NCI-H69 (cell line): ENCODE results near the gene OSBPL8.
A peak's percentile ranks its signal among the peaks of the same experiment; 100 is the strongest.
"Not testable (repeated sequence)": the region's sequence is repeated elsewhere in the genome, so short reads cannot be mapped to it uniquely, and the experiment has no call there.

Source experiments
- DNase-seq: peaks from one replicate; lab custom pipeline; 2025; lab: John Stamatoyannopoulos, UW

The OSBPL8 gene

GRCh38 chr12:76417116-76417515 lies 142.5 kb downstream of the OSBPL8 start:
- DNase-seq: no peak

DNA sequence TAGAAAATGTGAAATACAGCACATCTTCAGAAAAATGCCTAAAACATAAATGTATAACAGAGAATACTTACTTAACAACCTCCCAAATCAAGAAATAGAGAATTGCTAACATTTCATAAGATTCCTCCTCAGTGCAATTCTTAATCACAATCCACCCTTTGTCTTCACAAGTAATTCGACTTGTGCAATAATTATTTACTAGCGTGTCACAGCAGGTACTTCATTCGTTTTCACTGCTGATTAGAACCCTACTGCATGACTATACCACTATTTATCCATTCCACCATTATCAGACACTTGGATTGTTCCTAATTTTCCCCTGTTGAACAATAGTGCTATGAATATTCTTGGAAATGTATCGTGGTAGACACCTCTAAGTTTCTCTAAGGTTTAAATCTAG lies 146.4 kb downstream of the OSBPL8 start:
- DNase-seq: no peak

DNA sequence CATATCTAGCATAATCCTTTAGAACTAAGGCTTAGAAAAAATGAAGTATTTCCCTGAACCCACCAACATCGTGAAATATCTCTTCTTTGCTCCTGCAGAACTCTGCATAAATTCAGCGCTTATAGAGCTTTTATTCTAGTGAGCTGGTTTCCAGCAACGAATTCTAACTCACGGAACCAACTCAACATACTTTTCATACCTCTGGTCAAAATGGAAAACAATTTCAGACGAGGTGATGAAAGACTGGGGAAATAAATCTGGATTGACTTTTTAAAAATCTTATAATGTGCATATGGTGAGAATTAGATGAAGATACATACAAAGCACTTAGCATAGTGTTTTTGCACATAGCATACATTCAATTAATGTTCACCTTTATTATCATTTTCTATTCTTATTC lies 148.8 kb downstream of the OSBPL8 start:
- no peak for DNase-seq

DNA sequence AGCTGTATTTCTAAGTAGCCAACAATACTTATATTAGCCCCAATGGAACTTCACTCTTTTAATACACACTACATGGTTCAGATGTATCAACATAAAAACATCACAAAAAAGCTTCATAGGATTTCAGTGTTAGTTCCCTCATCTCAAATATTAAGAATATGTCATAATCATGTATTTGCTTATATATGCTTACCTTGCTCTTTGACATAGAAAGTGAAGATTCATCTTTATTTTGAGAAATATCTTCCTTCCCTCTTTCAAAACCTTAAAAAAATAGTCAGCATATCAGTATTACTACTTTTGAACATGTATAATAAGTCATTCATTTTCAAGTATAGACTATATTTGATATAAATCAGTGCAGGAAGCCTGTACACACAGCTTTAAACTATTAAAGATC lies 149.2 kb downstream of the OSBPL8 start:
- DNase-seq: no peak

DNA sequence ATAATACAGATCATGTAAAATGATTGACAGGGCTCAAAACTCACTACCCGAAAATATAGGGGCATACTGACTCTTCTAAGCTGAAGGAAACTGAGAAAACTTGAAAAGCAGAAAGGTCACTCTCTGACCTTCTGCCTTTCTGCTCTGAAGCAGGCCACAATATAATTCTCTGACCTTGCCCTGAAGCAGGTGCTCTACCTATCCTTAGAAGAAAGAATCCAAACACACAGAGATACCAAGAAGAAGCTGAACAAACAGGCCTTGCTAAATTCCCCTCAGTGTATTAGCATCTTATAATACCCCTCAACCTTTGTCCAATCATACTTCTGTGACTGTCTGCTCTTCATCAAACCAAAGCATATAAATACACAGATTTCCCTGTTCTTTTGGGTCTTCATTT lies 150.5 kb downstream of the OSBPL8 start:
- DNase-seq: no peak

- DNase-seq: no peak
Measured at GRCh38 chr12:76407710-76408109, 151.9 kb downstream of the OSBPL8 start.

DNA sequence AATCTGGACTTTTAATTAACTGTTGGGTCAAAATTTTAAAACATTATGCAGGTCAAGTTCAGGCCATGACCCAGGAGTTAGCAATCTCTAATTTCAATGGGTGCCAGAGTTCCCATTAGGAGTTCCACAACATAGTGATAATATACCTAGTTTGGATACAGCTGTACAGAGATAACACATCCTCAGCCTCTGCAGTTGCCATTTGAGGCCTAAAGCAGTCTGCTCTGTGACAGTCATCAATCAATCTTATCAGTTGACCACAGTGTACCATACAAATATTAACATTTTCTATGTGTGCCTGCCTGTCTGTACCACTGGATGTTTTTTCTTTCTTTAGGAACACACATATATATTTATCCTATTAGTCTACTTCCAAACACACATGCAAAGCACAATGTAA lies 157.3 kb downstream of the OSBPL8 start:
- DNase-seq: no peak

DNA sequence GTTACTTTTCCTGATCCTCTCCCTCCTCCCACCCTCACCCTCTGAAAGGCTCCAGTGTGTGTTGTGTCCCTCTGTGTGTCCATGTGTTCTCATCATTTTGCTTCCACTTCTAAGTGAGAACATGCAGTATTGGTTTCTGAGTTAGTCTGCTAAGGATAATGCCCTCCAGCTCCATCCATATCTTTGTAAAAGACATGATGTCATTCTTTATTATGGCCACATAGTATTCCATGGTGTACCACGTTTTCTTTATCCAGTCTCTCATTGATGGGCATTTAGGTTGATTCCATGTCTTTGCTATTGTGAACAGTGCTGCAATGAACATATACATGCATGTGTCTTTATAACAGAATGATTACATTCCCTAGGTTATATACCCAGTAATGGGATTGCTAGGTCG lies 159.4 kb downstream of the OSBPL8 start:
- no peak for DNase-seq

DNA sequence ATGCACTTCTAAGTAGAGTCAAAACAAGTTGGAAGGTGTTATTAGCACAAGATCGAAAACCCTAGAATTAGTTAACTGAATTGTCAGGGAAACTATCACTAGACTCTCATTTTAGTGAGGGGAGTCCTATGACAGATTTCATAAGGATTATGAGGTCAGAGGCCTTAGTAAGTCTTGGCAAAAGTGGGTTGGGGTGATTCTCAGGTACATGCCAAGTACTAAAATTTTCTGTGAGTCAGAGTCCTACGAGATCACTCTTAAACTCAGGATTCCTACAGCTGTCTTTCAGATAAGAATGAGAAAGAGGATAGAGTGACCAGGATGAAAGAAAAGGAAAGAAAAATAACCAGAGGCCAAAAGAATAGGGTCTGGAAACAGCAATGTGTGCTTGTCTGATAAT lies 160.5 kb downstream of the OSBPL8 start:
- no peak for DNase-seq

- DNase-seq: no peak
Measured at GRCh38 chr12:76398106-76398505, 161.5 kb downstream of the OSBPL8 start.

- no peak for DNase-seq
Measured at GRCh38 chr12:76391461-76391860, 168.1 kb downstream of the OSBPL8 start.

DNA sequence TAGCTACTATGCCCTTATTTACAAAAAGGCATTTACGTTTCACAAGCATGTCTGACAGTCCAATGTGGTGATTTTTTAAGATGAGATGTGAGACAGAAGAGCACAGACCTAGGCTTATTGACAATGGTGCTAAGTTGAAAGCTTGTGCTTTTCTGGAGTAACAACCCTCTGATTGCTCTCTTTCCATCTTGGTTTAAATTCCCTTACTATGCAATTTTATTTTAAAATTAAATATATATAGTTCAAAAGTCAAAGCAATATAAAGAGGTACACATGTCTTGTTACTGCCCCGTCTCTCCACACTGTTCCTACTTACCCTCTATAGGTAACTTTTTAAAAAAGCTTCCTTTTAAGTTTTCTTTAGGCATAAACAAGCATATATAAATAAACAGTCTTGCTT lies 172.0 kb downstream of the OSBPL8 start:
- DNase-seq: no peak

- peak; percentile 20 for DNase-seq
Measured at GRCh38 chr12:76384560-76384959, 175.0 kb downstream of the OSBPL8 start.

- DNase-seq: peak; percentile 28
Measured at GRCh38 chr12:76383988-76384387, 175.6 kb downstream of the OSBPL8 start.

DNA sequence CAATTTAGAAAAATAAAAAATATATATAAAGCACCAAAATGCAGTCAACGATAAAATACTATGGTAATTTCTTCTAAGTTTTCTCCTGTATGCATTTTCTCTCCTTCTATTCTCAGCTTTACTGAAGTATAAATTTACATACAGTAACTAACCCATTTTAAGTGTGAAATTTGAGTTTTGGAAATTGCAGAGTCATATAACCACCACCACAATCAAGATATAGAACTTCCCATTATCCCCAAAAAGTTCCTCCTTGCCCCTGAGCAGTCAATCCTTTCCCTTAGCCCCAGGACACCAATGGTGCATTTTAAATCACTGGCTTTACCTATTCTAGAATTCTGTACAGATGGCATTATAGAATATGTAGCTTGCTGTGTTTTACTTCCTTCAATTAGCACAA lies 180.3 kb downstream of the OSBPL8 start:
- DNase-seq: no peak

- not testable (repeated sequence) for DNase-seq
Measured at GRCh38 chr12:76376876-76377275, 182.7 kb downstream of the OSBPL8 start.

- no peak for DNase-seq
Measured at GRCh38 chr12:76375939-76376338, 183.6 kb downstream of the OSBPL8 start.

DNA sequence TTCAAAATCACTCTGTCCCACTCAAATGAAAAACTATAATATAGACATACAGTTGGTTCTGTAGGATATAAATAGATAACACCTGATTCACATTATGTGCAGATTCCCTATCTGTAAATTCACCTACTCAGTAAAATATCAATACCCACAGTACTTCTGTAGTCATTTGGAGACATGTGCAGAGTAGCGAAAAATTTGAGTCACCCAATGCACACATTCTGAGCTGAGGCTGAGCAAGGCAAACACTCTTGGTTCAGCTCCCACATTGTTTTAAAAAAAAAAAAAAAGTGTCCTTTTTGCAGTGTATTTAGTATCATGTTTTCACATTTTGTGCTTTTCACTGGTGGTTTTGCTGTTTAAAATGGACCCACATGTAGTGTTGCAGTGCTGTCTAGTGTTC lies 184.1 kb downstream of the OSBPL8 start:
- DNase-seq: no peak

GRCh38 chr12:76374386-76375020 lies 185.1 kb downstream of the OSBPL8 start:
- DNase-seq: no peak

GRCh38 chr12:76368230-76368629 lies 191.3 kb downstream of the OSBPL8 start:
- no peak for DNase-seq

- DNase-seq: no peak
Measured at GRCh38 chr12:76366163-76366562, 193.4 kb downstream of the OSBPL8 start.

DNA sequence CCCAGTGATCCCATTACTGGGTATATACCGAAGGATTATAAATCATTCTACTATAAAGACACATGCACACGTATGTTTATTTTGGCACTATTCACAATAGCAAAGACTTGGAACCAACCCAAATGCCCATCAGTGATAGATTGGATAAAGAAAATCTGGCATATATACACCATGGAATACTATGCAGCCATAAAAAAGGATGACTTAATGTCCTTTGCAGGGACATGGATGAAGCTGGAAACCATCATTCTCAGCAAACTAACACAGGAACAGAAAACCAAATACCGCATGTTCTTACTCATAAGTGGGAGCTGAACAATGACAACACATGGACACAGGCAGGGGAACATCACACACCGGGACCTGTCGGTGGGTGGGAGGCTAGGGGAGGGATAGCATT lies 195.4 kb downstream of the OSBPL8 start:
- not testable (repeated sequence) for DNase-seq

- DNase-seq: no peak
Measured at GRCh38 chr12:76360316-76360715, 199.3 kb downstream of the OSBPL8 start.

GRCh38 chr12:76356071-76356470 lies 203.5 kb downstream of the OSBPL8 start:
- DNase-seq: no peak
